GM12878 (cell line): ENCODE measurements around the gene CHAD. TPM values are rescaled to one million over a fixed set of nuclear protein-coding genes. Genes with fewer than 3 reads are reported as not detected.

Source experiments
- CBFB ChIP-seq: IDR thresholded peaks from 2 replicates; pipeline ENCODE4 v1.6.1; 2016; ENCODE audit warnings: antibody characterized with exemption, low read depth
- IKZF1 ChIP-seq: fragments of 450-650 bp; conservative IDR thresholded peaks from 2 replicates; pipeline ENCODE4 v1.6.1; 2017; ENCODE audit warnings: antibody characterized with exemption, mild to moderate bottlenecking
- MLLT1 ChIP-seq: fragments of 450-650 bp; IDR thresholded peaks from 2 replicates; pipeline ENCODE4 v1.6.1; 2016; ENCODE audit warnings: mild to moderate bottlenecking
- NBN ChIP-seq: fragments of 450-650 bp; IDR thresholded peaks from 2 replicates; pipeline ENCODE4 v1.6.1; 2016
- NFYB ChIP-seq: IDR thresholded peaks from 2 replicates; pipeline ENCODE4 v1.6.1; 2011; ENCODE audit warnings: low read depth, mild to moderate bottlenecking, low read length, improper control_type of control experiment, moderate library complexity; ENCODE audit not compliant: insufficient read depth
- RCOR1 ChIP-seq: conservative IDR thresholded peaks from 2 replicates; pipeline ENCODE4 v1.6.1; 2012; ENCODE audit warnings: low read depth, low read length, improper control_type of control experiment
- ZNF687 ChIP-seq: fragments of 450-650 bp; IDR thresholded peaks from 2 replicates; pipeline ENCODE4 v1.6.1; 2017; ENCODE audit warnings: mild to moderate bottlenecking, moderate library complexity
- polyA plus RNA-seq, 11 experiments: library from polyadenylated mRNA; depleted of rRNA in 4 of 11; unstranded in 6 of 11; stranded (reverse) in 5 of 11; fragments of >200 nt; fragmentation: Nextera tagmentation in 4 of 11; fragmentation: Illumina TruSeq in 1 of 11; extraction: Ambion mirVana in 4 of 11; extraction: Trizol in 1 of 11; gene quantifications; 1 replicate in 1 of 11; 2 replicates in 10 of 11; pipeline versions ENCODE4 v1.2.1 to v1.2.3, GENCODE V29; 2011 to 2016; ENCODE audit warnings: inconsistent platforms in 2 of 11, missing spikeins in 2 of 11, low read depth in 1 of 11
- total RNA-seq, 4 experiments: library from RNA; depleted of rRNA in 3 of 4; stranded (reverse); fragments of >200 nt in 3 of 4; fragmentation: Illumina TruSeq in 1 of 4; extraction: Trizol in 1 of 4; gene quantifications; 2 replicates each; pipeline versions ENCODE4 v1.2.1 to v1.2.3, GENCODE V29; 2013 to 2021
- TF ChIP-seq, protein P1 (sequence below), 3 experiments: IDR thresholded peaks in 2 of 3; conservative IDR thresholded peaks in 1 of 3; 2 replicates each; pipeline ENCODE4 v1.5.1; 2011; ENCODE audit warnings: low read depth in 3 of 3, low read length in 3 of 3, mild to moderate bottlenecking in 3 of 3, control low read depth in 2 of 3, moderate library complexity in 2 of 3, inconsistent platforms in 1 of 3, mixed read lengths in 1 of 3; ENCODE audit not compliant: control insufficient read depth in 2 of 3, insufficient read depth in 1 of 3; ENCODE audit errors: extremely low read depth in 1 of 3

CHAD gene
- total and polyA plus RNA-seq, 10 of the 15 experiments (the other 5 are each of a cell fraction or from before 2014, with no cell fraction given): 0.06 TPM; not detected in 9

GRCh38 chr17:50458701-50459676 lies 9.7 kb downstream of the CHAD start (continued):
- TF ChIP-seq, protein P1, sequence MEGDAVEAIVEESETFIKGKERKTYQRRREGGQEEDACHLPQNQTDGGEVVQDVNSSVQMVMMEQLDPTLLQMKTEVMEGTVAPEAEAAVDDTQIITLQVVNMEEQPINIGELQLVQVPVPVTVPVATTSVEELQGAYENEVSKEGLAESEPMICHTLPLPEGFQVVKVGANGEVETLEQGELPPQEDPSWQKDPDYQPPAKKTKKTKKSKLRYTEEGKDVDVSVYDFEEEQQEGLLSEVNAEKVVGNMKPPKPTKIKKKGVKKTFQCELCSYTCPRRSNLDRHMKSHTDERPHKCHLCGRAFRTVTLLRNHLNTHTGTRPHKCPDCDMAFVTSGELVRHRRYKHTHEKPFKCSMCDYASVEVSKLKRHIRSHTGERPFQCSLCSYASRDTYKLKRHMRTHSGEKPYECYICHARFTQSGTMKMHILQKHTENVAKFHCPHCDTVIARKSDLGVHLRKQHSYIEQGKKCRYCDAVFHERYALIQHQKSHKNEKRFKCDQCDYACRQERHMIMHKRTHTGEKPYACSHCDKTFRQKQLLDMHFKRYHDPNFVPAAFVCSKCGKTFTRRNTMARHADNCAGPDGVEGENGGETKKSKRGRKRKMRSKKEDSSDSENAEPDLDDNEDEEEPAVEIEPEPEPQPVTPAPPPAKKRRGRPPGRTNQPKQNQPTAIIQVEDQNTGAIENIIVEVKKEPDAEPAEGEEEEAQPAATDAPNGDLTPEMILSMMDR (IDR thresholded peaks at IDR 0.05 in 2 of 3, conservative IDR thresholded peaks at IDR 0.05 in 1 of 3; ENCODE audit: control insufficient read depth in 2 of 3, extremely low read depth in 1 of 3, insufficient read depth in 1 of 3, low read depth in 3 of 3, low read length in 3 of 3): no peak
- no peak for TF ChIP-seq RCOR1
- TF ChIP-seq NBN: no peak
- TF ChIP-seq IKZF1: no peak
- no peak for TF ChIP-seq MLLT1
- no peak for TF ChIP-seq ZNF687
- TF ChIP-seq CBFB: no peak
- TF ChIP-seq NFYB: no peak
